Measurements from ENCODE around the gene DESI1.
"Not testable (repeated sequence)": the region's sequence is repeated elsewhere in the genome, so short reads cannot be mapped to it uniquely, and the experiment has no call there.

Gene DESI1

DNA sequence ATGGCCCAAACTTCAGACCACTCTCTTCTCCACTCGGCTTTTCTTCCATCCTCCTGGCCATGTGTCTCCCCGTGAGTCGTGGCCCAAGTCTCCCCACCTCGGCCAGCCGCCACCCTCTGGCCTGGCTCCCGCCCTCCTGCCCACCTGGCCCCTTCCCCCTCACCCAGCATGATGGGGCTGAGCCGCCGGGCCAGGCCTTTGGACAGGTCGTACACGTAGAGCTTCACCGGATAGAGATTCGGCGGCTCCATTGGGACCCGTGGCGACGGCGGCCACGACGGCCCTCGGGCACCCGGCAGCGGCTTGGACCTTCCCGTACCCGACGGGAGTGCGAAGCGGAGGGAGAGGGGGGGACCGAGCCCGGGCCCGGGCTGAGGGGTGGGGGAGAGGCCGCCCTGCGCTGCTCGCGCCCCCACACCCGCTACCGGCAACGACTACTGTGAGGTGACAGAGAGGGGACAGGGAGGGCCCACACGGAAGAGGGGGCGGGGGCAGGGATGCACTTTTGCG is at the start of gene DESI1:
TSS of gene DESI1 (minus strand) at position 455 of the 510 bp plus-strand sequence. CDS start at position 251, 204 bp downstream.
- no peak for DNase-seq

DNA sequence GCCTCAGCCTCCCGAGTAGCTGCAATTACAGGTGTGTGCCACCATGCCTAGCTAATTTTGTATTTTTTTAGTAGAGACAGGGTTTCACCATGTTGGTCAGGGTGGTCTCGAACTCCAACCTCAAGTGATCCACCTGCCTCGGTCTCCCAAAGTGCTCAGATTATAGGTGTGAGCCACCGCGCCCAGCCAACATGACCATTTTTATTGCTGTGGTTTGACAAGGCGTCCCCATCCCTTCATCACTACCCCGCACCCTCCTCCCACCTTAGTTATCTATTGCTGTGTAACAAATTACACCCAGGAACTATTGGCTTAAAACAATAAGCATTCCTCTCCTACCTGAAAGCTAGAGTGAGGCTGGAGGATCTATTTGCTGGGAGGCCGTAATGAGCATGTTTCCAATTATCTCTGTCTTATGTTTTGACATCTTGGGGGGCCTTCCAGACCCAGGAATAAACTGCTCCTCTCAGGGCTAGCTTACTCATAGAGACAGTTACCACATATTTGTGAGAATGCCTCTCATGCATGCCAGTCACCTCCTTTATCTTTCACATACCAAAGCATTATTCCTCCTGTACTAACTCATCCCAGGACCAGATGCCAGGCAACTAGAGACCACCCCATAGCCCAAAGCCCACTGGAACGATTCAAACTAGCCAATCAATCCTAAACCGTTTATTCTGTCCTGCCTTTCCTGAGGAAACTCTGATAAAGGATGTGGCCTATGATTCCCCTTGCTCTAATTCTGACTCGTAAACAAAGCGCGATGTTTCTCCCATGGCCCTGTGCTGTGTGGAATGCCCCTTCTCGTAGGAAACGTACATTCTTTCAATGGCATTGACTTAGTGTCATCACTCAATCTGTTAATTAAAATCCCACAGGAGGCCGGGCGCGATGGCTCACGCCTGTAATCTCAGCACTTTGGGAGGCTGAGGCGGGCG is 48.4 kb upstream of the DESI1 start:
- DNase-seq: no peak

DNA sequence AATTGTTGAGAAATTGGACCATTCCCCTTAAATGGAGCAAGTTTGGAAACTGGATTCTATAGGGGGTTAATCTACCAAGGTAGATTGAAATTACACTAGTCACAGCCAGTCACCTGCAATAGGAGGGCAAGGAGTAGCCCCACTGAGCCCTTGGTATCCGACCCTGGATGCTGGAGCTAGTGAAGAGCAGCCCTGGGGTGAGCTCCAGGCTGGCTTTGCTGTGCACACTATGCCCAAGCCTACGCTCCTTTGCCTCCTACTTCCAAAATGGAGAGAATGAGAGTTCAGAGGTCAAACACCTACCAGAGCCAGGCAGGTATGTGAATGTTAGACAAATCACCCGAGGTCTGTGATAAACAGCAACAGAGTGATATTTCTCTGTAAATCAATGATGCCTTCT is 44.1 kb upstream of the DESI1 start:
- no peak for DNase-seq

DNA sequence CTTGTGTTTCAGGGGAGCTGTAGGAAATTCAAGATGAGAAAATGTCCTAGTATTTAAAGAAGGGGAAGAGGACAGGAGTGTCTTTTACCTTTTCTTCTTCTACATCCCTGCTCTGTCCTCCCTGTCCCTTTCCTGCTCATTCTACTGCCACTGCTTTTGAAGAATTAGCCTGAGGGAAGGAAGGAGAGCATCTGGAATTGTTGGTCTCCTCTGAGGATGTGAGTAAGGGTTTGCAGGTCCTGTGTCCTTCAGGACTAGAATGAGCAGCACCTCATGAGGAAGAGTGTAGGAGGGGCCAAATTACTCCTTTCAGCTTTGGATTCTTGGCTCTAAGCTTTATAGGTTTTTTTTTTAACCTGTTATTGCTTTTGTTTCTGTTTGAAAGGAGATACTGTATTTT is 43.6 kb upstream of the DESI1 start:
- DNase-seq: no peak

DNA sequence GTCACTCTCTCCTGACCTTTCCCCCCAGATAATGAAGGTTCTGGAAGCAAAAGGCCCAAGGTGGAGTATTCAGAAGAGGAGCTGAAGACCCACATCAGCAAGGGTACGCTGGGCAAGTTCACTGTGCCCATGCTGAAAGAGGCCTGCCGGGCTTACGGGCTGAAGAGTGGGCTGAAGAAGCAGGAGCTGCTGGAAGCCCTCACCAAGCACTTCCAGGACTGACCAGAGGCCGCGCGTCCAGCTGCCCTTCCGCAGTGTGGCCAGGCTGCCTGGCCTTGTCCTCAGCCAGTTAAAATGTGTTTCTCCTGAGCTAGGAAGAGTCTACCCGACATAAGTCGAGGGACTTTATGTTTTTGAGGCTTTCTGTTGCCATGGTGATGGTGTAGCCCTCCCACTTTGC is 42.8 kb upstream of the DESI1 start:
- not testable (repeated sequence) for DNase-seq

DNA sequence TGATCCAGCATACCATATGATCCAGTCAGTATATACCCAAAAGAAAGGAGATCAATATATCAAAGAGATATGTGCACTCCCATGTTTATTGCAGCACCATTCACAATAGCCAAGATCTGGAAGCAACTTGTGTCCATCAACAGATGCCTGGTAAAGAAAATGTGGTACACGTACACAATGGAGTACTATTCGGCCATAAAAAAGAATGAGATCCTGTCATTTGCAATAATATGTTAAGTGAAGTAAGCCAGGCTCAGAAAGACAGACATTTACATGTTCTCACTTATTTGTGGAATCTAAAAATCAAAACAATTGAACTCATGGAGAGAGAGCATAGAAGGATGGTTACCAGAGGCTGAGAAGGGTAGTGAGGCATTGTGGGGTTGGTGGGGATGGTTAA is 40.9 kb upstream of the DESI1 start:
- DNase-seq: no peak

DNA sequence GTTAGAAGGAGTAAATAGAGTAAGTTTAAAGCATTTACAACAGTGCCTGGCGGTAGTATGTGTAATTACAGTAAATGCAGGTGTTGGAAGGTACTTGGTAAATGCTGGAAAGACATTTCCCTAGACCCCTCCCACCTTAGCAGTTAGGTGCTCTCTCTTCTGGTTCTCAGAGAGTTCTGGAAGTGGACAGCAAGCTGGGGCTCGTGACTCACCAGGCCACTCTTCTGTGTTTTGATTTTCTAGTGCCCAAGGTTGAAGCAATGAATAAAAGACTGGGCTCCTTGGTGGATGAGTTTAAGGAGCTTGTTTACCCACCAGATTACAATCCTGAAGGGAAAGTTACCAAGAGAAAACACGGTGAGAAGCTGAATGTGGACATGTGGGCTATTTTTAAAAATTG is 40.2 kb upstream of the DESI1 start:
- no peak for DNase-seq

DNA sequence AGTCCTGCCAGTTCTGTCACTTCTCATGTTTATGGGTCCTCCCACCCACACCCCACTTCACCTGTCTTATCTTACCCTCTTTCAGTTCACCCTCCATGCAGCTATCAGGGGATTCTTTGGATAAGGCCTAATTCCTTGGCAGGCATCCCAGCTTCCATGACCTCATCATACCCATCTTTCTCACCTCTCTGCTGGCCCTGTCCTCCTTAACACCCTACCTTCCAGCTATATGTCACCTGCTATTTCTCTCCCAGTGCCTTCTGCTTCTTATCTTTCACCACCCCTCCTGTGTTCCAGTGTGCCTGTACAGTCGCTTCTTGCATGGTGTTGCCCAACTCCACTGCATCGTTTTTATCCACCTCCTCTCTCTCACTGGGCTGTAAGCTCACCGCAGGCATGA is 39.6 kb upstream of the DESI1 start:
- no peak for DNase-seq

DNA sequence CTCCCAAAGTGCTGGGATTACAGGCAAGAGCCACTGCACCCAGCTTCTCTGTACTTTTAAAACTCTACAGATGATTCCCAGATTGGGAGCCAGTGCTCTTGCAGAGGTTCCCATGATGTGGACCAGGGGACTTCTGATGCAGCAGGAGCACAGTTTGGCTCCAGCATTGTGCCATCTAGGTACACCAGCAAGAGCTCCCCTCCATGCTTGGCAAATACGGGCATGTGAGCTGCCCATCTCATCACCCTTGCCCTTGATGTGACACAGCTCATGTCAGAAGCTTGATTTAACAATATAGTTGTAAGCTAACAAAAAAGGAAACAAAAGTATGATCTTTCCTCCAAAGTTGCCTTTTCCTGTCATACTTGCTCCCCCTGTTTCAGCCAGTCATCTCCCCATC is 39.1 kb upstream of the DESI1 start:
- DNase-seq: no peak

DNA sequence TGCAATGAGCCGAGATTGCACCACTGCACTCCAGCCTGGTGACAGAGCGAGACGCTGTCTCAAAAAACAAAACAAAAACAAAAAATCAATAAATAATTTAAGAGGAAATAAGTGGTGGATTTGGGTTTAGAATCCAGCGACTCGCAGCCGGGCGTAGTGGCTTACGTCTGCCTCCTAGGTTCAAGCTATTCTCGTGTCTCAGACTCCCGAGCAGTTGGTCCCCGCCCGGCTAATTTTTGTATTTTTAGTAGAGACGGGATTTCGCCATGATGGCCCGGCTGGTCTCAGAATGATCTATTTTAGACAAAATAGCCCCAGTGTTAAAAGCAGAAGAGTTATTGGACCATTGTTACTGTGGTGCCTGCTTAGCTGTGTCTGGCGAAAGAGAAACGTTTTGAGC is 38.0 kb upstream of the DESI1 start:
- DNase-seq: no peak

DNA sequence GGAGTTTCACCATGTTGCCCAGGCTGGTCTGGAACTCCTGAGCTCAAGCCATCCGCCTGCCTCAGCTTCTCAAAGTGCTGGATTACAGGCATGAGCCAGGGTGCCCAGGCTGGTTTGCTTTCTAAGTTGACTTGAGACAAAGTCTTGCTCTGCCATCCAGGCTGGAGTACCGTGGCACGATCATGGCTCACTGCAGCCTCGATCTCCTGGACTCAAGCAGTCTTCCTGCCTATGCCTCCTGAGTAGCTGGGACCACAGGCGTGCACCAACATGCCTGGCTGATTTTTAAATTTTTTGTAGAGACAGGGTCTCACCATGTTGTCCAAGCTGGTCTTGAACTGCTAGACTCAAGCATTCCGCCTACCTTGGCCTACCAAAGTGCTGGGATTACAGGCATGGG is 36.9 kb upstream of the DESI1 start:
- DNase-seq: no peak

DNA sequence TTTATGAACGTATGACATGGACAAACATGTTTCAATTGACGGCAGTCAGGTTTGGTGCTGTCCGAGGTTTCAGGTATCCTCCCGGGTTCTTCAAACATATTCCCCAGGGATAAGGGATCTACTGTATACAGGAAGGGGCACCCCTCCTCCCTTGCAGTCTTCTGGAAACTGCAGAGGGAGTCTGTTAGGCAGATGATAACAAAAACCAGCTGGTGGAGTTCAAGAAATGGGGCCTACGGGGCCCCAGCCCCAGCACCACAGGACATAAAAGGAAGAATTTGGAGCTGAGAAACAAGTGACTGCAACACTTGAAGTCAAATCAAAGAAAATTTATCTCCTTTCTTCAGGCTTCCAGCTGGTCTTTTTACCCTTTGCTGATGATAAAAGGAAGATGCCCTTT is 35.7 kb upstream of the DESI1 start:
- DNase-seq: no peak

DNA sequence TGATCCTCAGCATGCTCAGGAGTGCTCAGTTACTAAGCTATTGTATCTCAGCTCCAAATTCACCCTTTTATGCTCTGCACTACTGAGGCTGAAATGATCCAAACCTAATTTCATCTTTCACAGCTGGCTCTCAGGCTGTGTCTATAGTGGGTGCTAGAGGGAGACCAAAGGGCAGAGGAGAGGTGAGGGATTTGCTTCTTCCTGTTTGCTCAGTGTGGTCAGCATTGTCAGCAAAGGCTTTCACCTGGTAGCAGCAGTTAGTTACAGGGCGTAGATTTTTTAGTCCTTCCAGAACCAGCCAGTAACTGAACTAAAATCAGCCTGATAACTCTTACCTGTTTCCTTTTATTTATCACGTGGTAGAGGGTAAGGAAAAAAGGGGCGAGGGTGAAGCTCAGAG is 33.5 kb upstream of the DESI1 start:
- no peak for DNase-seq

DNA sequence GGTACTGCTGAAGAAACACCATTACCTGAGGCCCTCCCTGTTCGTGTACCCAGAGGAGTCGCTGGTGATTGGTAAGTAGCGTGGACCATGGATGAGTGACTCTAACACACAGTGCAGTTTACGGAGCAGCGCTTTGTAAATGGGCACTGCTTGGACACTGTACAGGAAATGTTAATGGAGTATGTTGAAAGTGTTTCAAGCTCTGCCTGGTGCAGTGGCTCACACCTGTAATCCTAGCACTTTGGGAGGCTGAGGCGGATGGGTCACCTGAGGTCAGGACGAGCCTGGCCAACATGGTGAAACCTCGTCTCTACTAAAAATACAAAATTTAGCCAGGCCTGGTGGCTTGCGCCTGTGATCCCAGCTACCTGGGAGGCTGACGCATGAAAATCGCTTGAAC is 30.0 kb upstream of the DESI1 start:
- no peak for DNase-seq

DNA sequence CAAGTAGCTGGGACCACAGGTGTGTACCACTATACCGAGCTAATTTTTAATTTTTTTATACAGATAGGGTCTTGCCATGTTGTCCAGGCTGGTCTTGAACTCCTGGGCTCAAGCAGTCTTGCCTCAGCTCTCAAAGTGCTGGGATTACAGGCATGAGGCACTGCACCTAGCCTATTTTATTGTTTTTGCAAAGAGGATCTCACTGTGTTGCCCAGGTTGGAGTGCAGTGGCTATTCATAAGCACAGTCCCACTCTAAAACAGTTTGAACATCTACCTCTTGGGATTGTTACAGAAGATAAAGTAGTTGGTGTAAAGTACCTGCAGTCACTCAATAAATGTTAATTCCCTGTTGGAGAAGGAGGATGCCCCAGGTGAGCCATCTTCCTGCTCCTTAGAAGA is 29.4 kb upstream of the DESI1 start:
- no peak for DNase-seq

DNA sequence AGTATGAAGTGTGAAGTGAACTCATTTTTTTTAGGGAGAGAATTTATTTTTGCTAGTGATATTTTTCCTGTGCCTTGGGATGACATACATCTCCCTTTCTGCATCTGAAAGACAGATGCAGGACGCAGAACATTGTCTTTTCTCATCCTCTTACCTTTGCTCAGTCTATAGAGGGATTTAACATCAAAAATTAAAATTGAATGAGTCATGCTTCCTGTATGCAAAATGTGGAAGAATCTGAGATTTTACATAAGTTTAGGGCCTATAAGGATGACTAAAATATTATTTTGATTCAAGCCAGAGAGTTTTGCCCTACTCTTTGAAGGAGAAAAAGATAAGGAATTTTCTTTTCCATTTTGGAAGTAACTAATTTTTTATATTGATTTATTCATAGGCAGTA is 27.6 kb upstream of the DESI1 start:
- no peak for DNase-seq

DNA sequence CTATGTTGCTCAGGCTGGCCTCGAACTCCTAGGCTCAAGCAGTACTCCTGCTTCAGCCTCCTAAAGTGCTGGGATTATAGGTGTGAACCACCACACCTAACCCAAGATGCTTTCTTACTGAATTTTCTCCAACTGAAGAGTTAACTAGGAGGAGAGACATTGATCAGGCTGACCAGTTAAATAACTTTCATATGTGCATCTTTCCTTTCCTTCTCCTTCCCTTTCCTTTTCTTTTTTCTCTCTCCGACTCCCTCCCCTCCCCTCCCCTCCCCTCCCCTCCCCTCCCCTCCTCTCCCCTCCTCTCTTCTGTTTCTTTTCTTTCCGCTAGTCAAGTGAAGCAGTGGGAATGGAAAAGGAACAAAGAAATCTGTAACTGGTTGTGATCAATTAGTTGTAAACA is 26.9 kb upstream of the DESI1 start:
- DNase-seq: no peak

DNA sequence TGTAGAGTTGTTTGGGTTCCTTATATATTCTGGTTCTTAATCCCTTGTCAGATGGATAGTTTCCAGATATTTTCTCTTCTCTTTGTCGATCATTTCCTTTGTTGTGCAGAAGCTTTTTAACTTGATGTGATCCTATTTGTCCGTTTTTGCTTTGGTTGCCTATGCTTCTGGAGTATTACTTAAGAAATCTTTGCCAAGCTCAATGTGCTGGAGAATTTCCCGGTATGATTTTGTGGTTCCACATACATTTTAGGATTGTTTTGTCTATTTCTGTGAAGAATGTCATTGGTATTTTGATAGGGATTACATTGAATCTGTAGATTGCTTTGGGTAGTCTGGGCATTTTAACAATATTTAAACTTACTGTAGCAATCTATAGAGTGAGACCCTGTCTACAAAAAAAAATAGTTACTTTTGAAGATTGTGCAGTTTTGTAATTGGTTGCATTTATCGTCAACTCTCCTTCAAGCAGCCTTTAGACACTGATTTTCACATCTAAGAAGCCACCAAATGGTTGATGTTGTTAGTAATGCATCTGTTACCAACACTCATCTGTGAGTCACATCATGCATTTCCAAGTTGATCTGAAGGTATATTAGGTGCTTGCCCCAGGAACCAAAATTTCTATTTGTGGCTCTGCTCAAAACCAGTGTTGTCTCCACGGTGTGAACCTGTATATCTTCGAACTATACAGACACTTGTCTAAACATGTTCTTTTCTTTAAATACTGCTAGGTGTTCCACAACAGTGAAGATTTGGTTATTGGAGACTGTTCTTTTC is 21.7 kb upstream of the DESI1 start:
- no peak for DNase-seq

DNA sequence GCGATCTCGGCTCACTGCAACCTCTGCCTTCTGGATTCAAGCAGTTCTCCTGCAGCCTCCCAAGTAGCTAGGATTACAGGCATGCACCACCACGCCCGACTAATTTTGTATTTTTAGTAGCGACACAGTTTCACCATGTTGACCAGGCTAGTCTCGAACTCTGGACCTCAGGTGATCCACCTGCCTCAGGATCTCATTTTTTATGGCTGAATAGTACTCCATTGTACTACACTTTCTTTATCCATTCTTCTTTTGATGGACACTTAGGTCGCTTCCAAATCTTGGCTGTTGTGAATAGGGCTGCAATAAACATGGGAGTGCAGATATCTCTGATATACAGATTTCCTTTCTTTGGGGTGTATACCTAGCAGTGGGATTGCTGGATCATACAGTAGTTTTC is 21.0 kb upstream of the DESI1 start:
- no peak for DNase-seq

DNA sequence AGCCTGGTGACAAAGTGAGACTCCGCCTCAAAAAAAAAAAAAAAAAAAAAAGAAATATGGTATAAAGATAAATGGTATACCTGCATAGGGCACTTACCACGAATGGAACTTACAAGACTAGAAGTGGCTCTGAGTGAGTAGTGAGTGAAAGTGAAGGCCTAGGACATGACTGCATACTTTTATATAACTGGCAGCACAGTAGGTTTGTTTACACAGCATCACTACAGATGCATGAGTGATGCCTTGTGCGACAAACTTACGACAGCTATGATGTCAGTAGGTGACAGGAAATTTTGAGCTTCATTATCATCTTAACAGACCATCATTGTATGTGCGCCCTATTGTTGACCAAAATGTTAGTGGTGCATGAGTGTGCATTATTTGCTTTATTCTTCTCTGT is 17.9 kb upstream of the DESI1 start:
- DNase-seq: no peak

DNA sequence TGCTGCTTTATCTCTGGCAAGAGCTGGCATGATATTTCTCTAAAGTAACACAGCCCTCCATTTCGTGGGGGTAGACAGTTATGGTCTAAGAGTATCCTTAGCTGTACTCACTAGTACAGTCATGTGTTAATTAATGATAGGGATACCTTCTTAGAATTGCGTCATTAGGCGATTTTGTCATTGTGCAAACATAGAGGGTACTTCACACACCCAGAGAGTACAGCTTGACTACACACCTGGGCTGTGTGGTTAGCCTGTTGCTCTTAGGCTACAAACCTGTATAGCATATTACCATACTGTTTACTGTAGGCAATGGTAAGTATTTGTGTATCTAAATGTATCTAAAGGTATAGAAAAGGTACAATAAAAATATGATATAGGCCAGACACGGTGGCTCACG is 17.3 kb upstream of the DESI1 start:
- no peak for DNase-seq

DNA sequence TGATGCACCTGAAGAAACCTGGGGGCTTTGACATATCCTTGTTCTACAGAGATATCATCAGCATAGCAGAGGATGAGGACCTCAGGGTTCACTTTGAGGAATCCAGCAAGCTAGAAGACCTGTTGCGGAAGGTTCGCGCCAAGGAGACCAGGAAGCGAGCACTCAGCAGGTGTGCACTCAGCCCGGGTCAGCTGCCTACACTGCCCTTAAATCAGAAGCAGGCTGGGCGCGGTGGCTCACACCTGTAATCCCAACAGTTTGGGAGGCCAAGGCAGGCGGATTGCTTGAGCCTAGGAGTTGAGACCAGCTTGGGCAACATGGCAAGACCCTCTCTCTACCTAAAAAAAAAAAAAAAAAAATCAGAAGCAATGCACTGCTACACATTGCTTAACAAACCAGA is 16.8 kb upstream of the DESI1 start:
- not testable (repeated sequence) for DNase-seq

DNA sequence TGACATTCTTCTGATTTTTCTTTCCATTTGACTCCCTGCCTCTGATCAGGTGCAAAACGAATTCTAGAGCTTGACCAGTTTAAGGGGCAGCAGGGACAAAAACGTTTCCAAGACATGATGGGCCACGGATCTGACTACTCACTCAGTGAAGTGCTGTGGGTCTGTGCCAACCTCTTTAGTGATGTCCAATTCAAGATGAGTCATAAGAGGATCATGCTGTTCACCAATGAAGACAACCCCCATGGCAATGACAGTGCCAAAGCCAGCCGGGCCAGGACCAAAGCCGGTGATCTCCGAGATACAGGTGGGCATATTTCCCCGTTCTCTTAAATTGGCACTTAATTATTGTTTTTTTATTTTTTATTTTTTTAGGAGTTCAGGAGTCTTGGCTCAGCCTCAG is 15.6 kb upstream of the DESI1 start:
- no peak for DNase-seq

DNA sequence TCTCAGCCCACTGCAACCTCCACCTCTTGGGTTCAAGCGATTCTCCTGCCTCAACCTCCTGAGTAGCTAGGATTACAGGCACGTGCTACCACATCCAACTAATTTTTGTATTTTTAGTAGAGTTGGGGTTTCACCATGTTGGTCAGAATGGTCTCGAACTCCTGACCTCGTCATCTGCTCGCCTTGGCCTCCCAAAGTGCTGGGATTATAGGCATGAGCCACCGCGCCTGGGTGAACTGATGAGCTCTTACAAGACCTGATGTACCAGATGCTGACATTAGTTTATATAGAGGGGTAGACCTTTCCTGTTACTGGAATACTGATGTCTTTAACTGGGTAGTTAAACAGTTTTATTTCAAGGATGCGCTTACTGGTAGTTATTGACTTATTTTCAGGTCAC is 13.8 kb upstream of the DESI1 start:
- not testable (repeated sequence) for DNase-seq

Data from NCI-H524 treated with DMSO at 0.1 percent for 48 hours (cell line).